ENCODE measurements around the gene CACUL1.
"Not testable (repeated sequence)": the region's sequence is repeated elsewhere in the genome, so short reads cannot be mapped to it uniquely, and the experiment has no call there.

The CACUL1 gene

DNA sequence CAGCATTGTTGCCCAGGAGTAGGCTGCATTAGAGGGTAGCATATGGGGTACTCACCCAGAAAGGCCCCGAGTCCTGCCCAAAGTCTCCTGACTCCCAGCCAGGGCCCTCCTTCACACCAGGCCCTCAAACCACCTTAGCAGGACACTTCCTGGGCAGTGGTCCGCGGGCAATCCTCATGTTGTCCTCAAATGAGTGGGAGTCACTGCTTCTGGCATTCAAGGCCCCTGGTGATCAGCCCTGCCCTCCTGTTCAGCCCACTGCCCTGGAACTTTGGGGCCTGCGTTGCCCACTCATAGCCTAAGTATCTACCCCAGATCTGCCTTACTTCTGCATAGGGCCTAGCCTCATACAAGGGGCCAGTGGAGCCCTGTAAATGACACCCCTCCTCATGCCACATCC is 88.4 kb downstream of the CACUL1 start:
- no peak for DNase-seq (ENCODE audit: low read depth)
- H3K4me3 ChIP-seq (replicated peaks; ENCODE audit: low read depth, low read length), result no peak overlapping the region
- TF ChIP-seq, protein P1, sequence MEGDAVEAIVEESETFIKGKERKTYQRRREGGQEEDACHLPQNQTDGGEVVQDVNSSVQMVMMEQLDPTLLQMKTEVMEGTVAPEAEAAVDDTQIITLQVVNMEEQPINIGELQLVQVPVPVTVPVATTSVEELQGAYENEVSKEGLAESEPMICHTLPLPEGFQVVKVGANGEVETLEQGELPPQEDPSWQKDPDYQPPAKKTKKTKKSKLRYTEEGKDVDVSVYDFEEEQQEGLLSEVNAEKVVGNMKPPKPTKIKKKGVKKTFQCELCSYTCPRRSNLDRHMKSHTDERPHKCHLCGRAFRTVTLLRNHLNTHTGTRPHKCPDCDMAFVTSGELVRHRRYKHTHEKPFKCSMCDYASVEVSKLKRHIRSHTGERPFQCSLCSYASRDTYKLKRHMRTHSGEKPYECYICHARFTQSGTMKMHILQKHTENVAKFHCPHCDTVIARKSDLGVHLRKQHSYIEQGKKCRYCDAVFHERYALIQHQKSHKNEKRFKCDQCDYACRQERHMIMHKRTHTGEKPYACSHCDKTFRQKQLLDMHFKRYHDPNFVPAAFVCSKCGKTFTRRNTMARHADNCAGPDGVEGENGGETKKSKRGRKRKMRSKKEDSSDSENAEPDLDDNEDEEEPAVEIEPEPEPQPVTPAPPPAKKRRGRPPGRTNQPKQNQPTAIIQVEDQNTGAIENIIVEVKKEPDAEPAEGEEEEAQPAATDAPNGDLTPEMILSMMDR (IDR thresholded peaks at IDR 0.05; ENCODE audit: low read length, missing control alignments), result no peak

DNA sequence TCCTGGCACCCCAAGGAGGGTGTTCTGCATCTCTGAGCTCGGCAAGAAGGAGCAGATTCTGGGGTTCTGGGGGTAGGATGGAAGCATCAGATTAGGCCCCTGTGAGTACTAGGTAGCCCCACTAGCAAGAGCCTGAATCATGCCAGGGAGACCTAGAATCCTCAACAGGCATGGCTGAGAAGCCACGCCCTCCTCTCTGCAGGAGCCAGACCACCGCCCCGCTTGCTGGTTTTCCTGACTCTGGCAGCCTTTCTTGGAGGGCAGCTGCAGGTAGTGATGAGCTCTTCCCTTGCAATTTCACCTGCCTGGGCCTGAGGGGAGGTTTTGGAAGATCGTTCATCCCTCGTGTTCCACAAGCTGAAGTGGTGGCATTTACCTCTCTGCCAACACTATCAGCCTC is 90.4 kb downstream of the CACUL1 start:
- TF ChIP-seq, protein P1 (IDR thresholded peaks at IDR 0.05; ENCODE audit: low read length, missing control alignments), result no peak
- DNase-seq (ENCODE audit: low read depth), result no peak
- H3K4me3 ChIP-seq (replicated peaks; ENCODE audit: low read depth, low read length), result no peak overlapping the region

DNA sequence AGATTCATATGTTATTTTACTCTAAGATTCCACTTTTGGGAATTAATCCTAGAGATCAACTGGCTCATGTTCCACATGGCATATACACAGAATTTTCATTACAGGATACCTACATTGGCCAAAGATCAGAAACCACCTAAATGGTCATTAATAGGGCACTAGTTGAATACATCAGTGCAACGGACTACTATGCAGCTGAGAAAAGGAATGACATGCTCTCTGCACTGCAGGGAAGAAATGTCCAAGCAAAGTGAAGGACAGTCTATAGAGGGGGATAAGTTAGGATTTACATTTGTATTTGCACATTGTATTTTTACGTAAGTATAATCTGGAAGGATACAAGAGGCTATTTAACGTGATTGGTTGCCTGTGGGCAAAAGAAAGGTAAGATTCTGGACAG is 91.6 kb downstream of the CACUL1 start:
- TF ChIP-seq, protein P1 (IDR thresholded peaks at IDR 0.05; ENCODE audit: low read length, missing control alignments), result no peak
- H3K4me3 ChIP-seq (replicated peaks; ENCODE audit: low read depth, low read length), result no peak overlapping the region
- DNase-seq (ENCODE audit: low read depth), result no peak

DNA sequence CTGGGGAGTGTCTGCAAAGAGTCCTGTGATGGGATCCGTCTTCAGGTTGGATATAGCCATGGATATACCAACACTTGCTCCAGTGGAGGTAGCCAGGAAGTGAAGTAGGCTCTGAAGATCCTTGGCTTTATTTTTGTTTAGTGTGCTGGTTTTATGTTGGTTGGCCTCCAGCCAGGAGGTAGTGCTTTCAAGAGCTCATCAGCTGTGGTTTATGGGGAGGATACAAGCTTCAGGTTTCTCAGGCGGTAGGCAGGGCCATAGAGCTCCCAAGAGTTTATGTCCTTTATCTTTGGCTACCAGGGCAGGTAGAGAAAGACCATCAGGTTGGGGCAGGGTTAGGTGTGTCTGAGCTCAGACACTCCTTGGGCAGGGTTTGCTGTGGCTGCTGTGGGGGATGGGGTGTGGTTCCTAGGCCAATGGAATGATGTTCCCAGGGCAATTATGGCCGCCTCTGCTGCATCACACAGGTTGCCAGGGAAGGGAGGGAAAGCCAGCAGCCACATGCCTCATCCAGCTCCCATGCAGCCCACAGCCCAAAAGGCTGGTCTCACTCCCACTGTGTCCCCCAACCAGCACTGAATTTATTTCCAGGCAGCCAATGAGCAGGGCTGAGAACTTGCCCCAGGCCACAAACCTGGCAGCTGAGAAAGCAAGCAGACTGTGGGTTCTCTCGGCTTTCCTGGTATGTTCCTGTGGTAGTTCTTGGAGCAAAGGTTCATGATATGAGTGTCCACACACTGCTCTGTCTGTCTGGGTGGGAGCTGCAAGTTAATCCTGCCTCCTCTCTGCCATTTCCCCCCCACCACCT is 92.3 kb downstream of the CACUL1 start:
- TF ChIP-seq, protein P1 (IDR thresholded peaks at IDR 0.05; ENCODE audit: low read length, missing control alignments), result no peak
- no peak overlapping the region for H3K4me3 ChIP-seq (replicated peaks; ENCODE audit: low read depth, low read length)
- no peak for DNase-seq (ENCODE audit: low read depth)

DNA sequence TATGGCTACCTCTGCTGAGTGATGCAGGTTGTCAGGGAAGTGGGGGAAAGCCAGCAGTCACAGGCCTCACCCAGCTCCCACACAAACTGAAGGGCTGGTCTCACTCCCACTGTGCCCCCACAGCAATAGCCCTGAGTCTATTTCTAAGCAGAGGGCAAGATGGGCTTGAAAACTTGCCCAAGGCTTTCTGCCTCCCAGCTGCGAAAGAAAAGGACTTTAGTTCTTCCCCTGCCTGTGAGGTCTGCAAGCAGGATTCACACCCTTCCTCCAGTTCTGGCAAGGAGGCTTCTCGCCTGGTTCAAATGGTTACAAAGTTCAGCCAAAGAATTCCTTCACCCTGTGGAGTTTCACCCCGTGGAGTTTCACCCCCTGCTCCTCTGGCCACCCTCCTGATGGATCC is 96.0 kb downstream of the CACUL1 start:
- TF ChIP-seq, protein P1 (IDR thresholded peaks at IDR 0.05; ENCODE audit: low read length, missing control alignments), result no peak
- no peak overlapping the region for H3K4me3 ChIP-seq (replicated peaks; ENCODE audit: low read depth, low read length)

DNA sequence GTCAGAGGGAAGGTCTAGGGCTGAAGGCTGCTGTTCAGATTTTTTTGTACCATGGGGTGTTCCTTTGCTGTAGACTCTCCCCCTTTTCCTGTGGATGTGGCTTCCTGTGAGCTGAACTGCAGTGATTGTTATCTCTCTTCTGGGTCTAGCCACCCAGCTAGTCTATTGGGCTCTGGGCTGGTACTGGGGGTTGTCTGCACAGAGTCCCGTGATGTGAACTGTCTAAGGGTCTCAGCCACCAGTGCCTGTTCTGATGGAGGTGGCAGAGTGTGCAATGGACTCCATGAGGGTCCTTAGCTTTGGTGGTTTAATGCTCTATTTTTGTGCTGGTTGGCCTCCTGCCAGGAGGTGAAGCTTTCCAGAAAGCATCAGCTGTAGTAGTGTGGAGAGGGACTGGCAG is 96.6 kb downstream of the CACUL1 start:
- not testable (repeated sequence) for H3K4me3 ChIP-seq (replicated peaks; ENCODE audit: low read depth, low read length); DNase-seq (ENCODE audit: low read depth)

More for the DNA sequence above, 96.0 kb downstream of the CACUL1 start:
- DNase-seq (ENCODE audit: low read depth), result no peak

DNA sequence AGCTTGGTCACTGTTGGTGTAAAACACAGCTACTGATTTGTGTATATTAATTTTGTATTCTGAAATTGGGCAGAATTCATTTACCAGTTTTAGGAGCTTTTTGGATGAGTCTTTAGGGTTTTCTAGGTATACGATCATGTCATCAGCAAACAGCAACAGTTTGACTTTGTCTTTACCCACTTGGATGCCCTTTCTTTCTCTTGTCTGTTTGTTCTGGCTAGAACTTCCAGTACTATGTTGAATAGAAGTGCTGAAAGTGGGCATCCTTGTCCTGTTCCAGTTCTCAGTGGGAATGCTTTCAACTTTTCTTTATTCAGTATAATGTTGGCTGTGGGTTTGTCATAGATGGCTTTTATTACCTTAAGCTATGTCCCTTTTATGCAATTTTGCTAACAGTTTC is 109.5 kb downstream of the CACUL1 start:
- H3K4me3 ChIP-seq (replicated peaks; ENCODE audit: low read depth, low read length); DNase-seq (ENCODE audit: low read depth): not testable (repeated sequence)

DNA sequence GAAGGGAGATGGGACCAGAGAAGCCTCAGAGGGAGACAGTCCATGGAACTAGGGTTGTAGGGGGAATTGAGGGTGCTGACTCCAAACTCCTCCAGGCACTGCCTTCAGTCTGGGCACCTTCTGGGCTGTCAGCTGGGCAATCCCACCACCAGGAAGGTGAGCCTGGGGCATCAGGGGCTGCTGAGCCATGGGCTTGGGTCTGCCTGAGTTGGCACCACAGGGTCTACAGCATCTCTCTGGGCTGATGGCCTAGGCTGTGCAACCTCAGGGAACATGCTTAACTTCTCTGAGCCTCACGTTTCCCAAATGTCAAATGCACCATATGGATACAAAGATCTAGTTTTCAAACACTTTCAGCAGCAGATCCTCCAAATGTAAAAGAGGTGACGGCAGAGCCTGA is 112.5 kb downstream of the CACUL1 start:
- TF ChIP-seq, protein P1 (IDR thresholded peaks at IDR 0.05; ENCODE audit: low read length, missing control alignments), result no peak
- no peak for DNase-seq (ENCODE audit: low read depth)
- H3K4me3 ChIP-seq (replicated peaks; ENCODE audit: low read depth, low read length), result no peak overlapping the region
